ENCODE results near the gene BEST1. TPM values are rescaled to one million over a fixed set of nuclear protein-coding genes. Genes with fewer than 3 reads are reported as not detected.

Gene BEST1
- total RNA-seq, 2 experiments from 2014 or later, result 0.14 to 0.25 TPM

DNA sequence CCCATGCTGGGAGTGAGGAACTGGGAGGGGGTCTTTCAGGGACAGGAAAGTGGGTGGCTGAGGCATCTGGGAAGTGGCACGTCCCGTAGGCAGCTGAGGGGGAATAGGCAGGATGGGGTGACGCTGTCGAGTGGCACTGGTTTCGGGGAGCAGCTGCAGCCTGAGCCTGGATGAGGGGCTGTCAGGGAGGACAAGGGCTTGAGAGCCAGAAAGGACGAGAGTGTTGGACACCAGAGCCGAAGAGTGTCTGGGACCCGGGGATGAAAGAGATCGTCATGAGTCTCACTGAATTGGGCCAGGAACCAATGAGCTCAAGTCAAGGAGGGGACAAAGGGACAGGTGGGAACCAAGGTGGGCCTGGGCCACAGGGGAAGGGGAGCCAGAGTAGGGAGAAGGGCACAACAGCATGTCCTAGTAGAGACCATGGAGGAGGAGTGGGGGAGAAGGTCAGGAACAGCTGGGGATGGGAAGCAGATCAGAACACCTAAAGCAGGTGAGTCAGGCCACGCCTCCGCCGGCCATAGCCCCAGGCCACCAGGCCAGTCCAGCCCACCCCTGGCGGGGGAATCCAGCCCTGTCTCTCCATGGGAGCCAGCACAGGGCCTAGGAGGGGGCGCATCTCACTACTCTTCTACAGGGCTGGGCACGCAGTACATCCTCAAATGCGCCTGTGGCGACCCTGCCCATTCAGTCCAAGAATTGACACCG lies 37.0 kb upstream of the BEST1 start:
- Mint-ChIP-seq H3K4me3 (no peak overlapping the region), H3K27ac (no peak overlapping the region), H3K27me3 (peaks cover 62% of the 10 kb centered on the region), H3K36me3 (ENCODE audit: low read depth) (no peaks in the 10 kb centered on the region), H3K9me3 (no peaks in the 10 kb centered on the region), H3K4me1 (ENCODE audit: low read depth) (peaks cover 10% of the 10 kb centered on the region)
- intact Hi-C loops (cut with DNase I, micrococcal nuclease), result no loop called here
- TF ChIP-seq CTCF (IDR thresholded peaks at IDR 0.05), result no peak
- ChIA-PET POLR2A (no interaction called here), CTCF (interaction anchor here (0.6 to 1.4 kb wide), 2 partner anchors 13 to 14 kb away, joined by 3 read pairs; no protein-coding TSS in a partner anchor)
- H3K36me3 ChIP-seq (ENCODE audit: insufficient read depth, low read length), result no peaks in the 10 kb centered on the region
- peaks cover 13% of the 10 kb centered on the region for H3K4me1 ChIP-seq (ENCODE audit: insufficient read depth, low read length)
- no peak for ATAC-seq (ENCODE audit: poor library complexity)
- no peak overlapping the region for H3K27ac ChIP-seq (ENCODE audit: low read depth in 1 of 2, low read length in 2 of 2)
- peaks cover 0 to 7% of the 10 kb centered on the region in 2 experiments for H3K9me3 ChIP-seq (ENCODE audit: control insufficient read depth in 1 of 2, insufficient read depth in 1 of 2, low read length in 2 of 2)
- peaks cover 16 to 19% of the 10 kb centered on the region in 2 experiments for H3K27me3 ChIP-seq (ENCODE audit: control insufficient read depth in 1 of 2, insufficient read depth in 2 of 2, low read length in 2 of 2)
- no peak overlapping the region for H3K4me3 ChIP-seq (ENCODE audit: low read length)
- peak in 1 of 14 experiments; percentile 24 for DNase-seq

GRCh38 chr11:61913699-61914395 lies 36.3 kb upstream of the BEST1 start:
- Mint-ChIP-seq H3K9me3 (no peaks in the 10 kb centered on the region), H3K27ac (no peak overlapping the region), H3K27me3 (peaks cover 69% of the 10 kb centered on the region), H3K4me1 (ENCODE audit: low read depth) (peaks cover 15% of the 10 kb centered on the region), H3K4me3 (peak overlapping the region; percentile 13), H3K36me3 (ENCODE audit: low read depth) (no peaks in the 10 kb centered on the region)
- peak in 1 of 14 experiments; percentile 21 for DNase-seq
- Histone ChIP-seq H3K36me3 (ENCODE audit: insufficient read depth, low read length) (no peaks in the 10 kb centered on the region), H3K4me1 (ENCODE audit: insufficient read depth, low read length) (peaks cover 13% of the 10 kb centered on the region), H3K4me3 (ENCODE audit: low read length) (no peak overlapping the region), H3K27me3 (ENCODE audit: control insufficient read depth in 1 of 2, insufficient read depth in 2 of 2, low read length in 2 of 2) (peaks cover 23 to 26% of the 10 kb centered on the region in 2 experiments), H3K9me3 (ENCODE audit: control insufficient read depth in 1 of 2, insufficient read depth in 1 of 2, low read length in 2 of 2) (peaks cover 0 to 7% of the 10 kb centered on the region in 2 experiments), H3K27ac (ENCODE audit: low read depth in 1 of 2, low read length in 2 of 2) (no peak overlapping the region)
- ATAC-seq (ENCODE audit: poor library complexity), result no peak
- ChIA-PET CTCF (interaction anchor here (0.6 to 1.4 kb wide), 2 partner anchors 12 to 15 kb away, joined by 3 read pairs; no protein-coding TSS in a partner anchor), POLR2A (no interaction called here)
- intact Hi-C loops (cut with DNase I, micrococcal nuclease), result no loop called here
- no peak for TF ChIP-seq CTCF (IDR thresholded peaks at IDR 0.05)

DNA sequence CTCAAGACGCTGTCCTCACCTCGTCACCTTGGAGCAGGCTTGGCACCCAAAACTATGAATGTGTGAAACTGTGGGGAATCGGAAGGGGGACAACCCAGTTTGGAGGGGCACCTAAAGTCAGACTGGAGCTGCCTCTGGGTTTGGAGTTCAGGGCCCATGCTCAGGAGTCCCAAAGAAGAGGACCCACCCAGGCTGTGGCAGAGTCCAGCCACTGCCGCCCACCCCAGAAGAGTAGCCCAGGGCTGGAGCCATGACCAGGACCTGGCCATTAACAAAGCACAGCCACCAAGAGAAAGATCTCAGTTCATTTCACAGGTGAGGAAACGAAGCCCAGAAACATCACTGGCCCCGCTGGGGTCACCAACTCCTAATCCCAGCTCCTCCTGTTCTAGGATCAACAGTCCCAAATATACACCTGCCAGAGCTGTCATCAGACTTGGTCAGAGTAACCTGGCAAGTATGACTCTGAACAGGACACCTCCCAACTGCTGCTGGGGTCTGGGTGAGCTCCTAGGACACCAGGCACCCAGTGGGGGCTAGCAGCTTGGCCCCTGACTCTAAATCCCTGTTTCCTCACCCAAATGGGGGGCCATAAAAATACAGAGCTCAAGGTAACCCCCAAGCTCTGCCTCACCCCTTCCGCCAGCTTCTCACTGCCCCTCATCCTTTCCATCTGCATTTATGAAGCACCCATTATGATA lies 35.5 kb upstream of the BEST1 start:
- H3K27me3 Mint-ChIP-seq, result peaks cover 77% of the 10 kb centered on the region
- DNase-seq (peak in 1 of 14 experiments; percentile 17), ATAC-seq (ENCODE audit: poor library complexity) (no peak)
- CTCF ChIA-PET, result interaction anchor here (1.4 to 2.2 kb wide), 2 partner anchors 16 to 167 kb away, joined by 3 to 7 read pairs; no protein-coding TSS in a partner anchor
- peaks cover 15% of the 10 kb centered on the region for H3K4me1 Mint-ChIP-seq (ENCODE audit: low read depth)
- H3K27me3 ChIP-seq (ENCODE audit: control insufficient read depth in 1 of 2, insufficient read depth in 2 of 2, low read length in 2 of 2), result peaks cover 29 to 34% of the 10 kb centered on the region in 2 experiments
- H3K4me3 Mint-ChIP-seq, result peak overlapping the region; percentile 13
- H3K27ac ChIP-seq (ENCODE audit: low read depth in 1 of 2, low read length in 2 of 2), result no peak overlapping the region
- no peaks in the 10 kb centered on the region for H3K9me3 Mint-ChIP-seq
- H3K36me3 Mint-ChIP-seq (ENCODE audit: low read depth), result no peaks in the 10 kb centered on the region
- no peak overlapping the region for H3K4me3 ChIP-seq (ENCODE audit: low read length)
- H3K27ac Mint-ChIP-seq, result no peak overlapping the region
- POLR2A ChIA-PET, result no interaction called here
- TF ChIP-seq CTCF (IDR thresholded peaks at IDR 0.05), result no peak
- peaks cover 0 to 7% of the 10 kb centered on the region in 2 experiments for H3K9me3 ChIP-seq (ENCODE audit: control insufficient read depth in 1 of 2, insufficient read depth in 1 of 2, low read length in 2 of 2)
- H3K4me1 ChIP-seq (ENCODE audit: insufficient read depth, low read length), result peaks cover 13% of the 10 kb centered on the region
- intact Hi-C loops (cut with DNase I, micrococcal nuclease), result no loop called here
- H3K36me3 ChIP-seq (ENCODE audit: insufficient read depth, low read length), result no peaks in the 10 kb centered on the region
